Right forelimb (tissue), 1 donor: ENCODE results near the gene ACR.
"Not testable (repeated sequence)": the region's sequence is repeated elsewhere in the genome, so short reads cannot be mapped to it uniquely, and the experiment has no call there.

Experiments
- DNase-seq: peaks from one replicate; pipeline ENCODE4 v3.0.0-alpha.2; 2018

The ACR gene

GRCh38 chr22:50783033-50783879 lies 45.3 kb downstream of the ACR start, which contains the start of gene RABL2B:
TSS of gene RABL2B (minus strand) at chr22:50783636. CDS start at chr22:50782294, 1,342 bp downstream.
- DNase-seq = peak; percentile 93

GRCh38 chr22:50783880-50784276 lies 45.9 kb downstream of the ACR start:
- DNase-seq = peak; percentile 40

- DNase-seq = not testable (repeated sequence)
These were observed 47.3 kb downstream of the ACR start for GRCh38 chr22:50785289-50785688.

GRCh38 chr22:50786936-50787335 lies 48.9 kb downstream of the ACR start:
- not testable (repeated sequence) for DNase-seq
